Uterus (tissue), 4 donors: Measurements from ENCODE around the gene FCRL1. TPM values are rescaled to one million over a fixed set of nuclear protein-coding genes. Genes with fewer than 3 reads are reported as not detected.

Source experiments
- DNase-seq, 2 donors: peaks; one replicate each; pipeline ENCODE4 v3.0.0-alpha.2; 2019 to 2020
- H3K27ac ChIP-seq, 2 donors: fragments of 200-600 bp; sonication (generic); 1 replicate in 1 of 2; 2 replicates in 1 of 2; pipeline ENCODE4 v1.5.1; 2016 to 2018
- H3K27me3 ChIP-seq, 2 donors: fragments of 200-600 bp; sonication (generic); one replicate each; pipeline ENCODE4 v1.5.1; 2018 to 2019; ENCODE audit warnings: control low read depth in 1 of 2
- H3K36me3 ChIP-seq, 2 donors: fragments of 200-600 bp; sonication (generic); one replicate each; pipeline ENCODE4 v1.5.1; 2019; ENCODE audit warnings: control low read depth in 1 of 2
- H3K4me1 ChIP-seq, 2 donors: fragments of 200-600 bp; sonication (generic); one replicate each; pipeline ENCODE4 v1.5.1; 2018 to 2019; ENCODE audit warnings: control low read depth in 1 of 2
- H3K4me3 ChIP-seq, 2 donors: fragments of 200-600 bp; sonication (generic); 1 replicate in 1 of 2; 2 replicates in 1 of 2; pipeline ENCODE4 v1.5.1; 2018 to 2019; ENCODE audit warnings: mild to moderate bottlenecking in 1 of 2
- H3K9me3 ChIP-seq, 2 donors: fragments of 200-600 bp; sonication (generic); one replicate each; pipeline ENCODE4 v1.5.1; 2019; ENCODE audit warnings: control low read depth in 1 of 2
- POLR2A ChIP-seq, 2 donors: fragments of 450-650 bp; IDR thresholded peaks; one replicate each; pipeline ENCODE4 v1.6.1; 2016; ENCODE audit warnings: antibody characterized with exemption in 2 of 2, mild to moderate bottlenecking in 1 of 2, moderate library complexity in 1 of 2
- intact Hi-C: fragments of 100-400 bp; cut with DNase I; formaldehyde crosslinking; loops from one replicate; pipeline ENCODE4 v1.15.1; 2023; ENCODE audit warnings: low total_unique reads
- total RNA-seq, 4 donors: library from RNA; depleted of rRNA in 3 of 4; stranded (reverse); fragments of >200 nt in 3 of 4; gene quantifications; one replicate each; pipeline versions ENCODE4 v1.1.0 to v1.2.4, GENCODE V29; 2014 to 2023
- TF ChIP-seq, protein P1 (sequence below), 4 experiments: fragments of 200-600 bp in 2 of 4; fragments of 450-650 bp in 2 of 4; sonication (generic) in 2 of 4; IDR thresholded peaks; one replicate each; pipeline ENCODE4 v1.5.1; 2016 to 2019; ENCODE audit warnings: antibody characterized with exemption in 4 of 4, mild to moderate bottlenecking in 2 of 4, moderate library complexity in 1 of 4
- donor health status: DM: yes; HTN: yes; CAD: no.

FCRL1 gene
- total RNA-seq, 4 donors from 2014 or later = 0.27 to 1.1 TPM; not detected in 2

DNA sequence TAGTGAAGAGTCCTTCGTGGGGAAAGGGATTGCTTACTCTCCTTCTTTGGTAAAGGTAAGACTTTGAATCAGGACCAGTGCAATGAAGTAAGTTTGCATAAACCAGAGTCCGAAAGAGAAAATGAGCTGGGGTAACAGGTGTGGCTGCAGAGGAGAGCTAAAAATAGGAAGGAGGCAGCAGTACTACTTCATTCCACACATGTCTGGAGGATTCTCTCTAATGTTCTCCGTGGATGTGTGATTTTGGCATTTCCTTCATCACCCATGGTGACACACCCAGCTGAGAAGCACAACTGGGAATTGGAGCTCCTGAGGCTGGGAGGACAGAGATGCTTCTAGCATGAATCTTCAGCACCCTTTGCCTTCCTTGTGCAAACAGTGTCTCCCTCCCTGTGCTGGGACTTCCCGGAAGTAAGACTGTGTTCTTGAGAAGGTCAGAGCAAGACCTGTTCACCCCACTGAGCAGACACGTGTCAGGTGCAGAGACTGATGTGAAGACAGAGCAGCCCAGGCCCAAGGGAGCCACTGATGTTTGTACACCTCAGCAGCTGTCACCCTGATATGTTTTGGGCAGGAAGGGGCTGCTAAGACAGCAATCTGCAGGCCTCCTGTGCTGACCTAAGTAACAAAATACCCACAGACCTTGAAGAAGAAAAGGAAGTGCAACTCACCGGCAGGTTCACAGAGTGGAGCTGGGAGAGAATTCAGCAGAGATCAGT lies 13.3 kb downstream of the FCRL1 start:
- no peak for DNase-seq
- TF ChIP-seq, protein P1, sequence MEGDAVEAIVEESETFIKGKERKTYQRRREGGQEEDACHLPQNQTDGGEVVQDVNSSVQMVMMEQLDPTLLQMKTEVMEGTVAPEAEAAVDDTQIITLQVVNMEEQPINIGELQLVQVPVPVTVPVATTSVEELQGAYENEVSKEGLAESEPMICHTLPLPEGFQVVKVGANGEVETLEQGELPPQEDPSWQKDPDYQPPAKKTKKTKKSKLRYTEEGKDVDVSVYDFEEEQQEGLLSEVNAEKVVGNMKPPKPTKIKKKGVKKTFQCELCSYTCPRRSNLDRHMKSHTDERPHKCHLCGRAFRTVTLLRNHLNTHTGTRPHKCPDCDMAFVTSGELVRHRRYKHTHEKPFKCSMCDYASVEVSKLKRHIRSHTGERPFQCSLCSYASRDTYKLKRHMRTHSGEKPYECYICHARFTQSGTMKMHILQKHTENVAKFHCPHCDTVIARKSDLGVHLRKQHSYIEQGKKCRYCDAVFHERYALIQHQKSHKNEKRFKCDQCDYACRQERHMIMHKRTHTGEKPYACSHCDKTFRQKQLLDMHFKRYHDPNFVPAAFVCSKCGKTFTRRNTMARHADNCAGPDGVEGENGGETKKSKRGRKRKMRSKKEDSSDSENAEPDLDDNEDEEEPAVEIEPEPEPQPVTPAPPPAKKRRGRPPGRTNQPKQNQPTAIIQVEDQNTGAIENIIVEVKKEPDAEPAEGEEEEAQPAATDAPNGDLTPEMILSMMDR (IDR thresholded peaks at IDR 0.05) = no peak
- no peak for TF ChIP-seq POLR2A (IDR thresholded peaks at IDR 0.05)
- intact Hi-C loops = no loop called here
- no peak overlapping the region for H3K27ac ChIP-seq
- H3K27me3 ChIP-seq = no peaks in the 10 kb centered on the region
- H3K4me3 ChIP-seq = no peak overlapping the region
- no peaks in the 10 kb centered on the region for H3K9me3 ChIP-seq
- H3K36me3 ChIP-seq = no peaks in the 10 kb centered on the region
- no peaks in the 10 kb centered on the region for H3K4me1 ChIP-seq

DNA sequence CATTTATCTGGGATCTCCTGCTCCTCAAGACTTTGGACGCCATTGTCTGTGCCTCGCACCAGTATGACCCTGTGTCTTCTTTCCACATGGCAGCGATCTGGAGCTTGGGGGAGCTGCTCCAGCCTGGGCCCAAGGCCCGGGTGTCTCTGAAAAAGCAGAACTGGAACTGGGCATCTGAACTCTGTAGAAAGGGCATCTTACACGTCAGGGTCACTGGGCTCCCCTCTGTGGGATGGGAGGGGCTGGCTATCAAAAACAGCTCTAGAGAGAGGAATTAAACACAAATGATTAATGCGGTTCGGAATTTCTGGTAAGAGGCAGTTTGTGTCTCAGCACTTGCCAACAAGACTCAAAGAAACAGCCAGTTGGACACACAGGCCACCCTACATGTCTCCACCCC lies 16.1 kb downstream of the FCRL1 start:
- no peak for DNase-seq
- intact Hi-C loops = no loop called here

DNA sequence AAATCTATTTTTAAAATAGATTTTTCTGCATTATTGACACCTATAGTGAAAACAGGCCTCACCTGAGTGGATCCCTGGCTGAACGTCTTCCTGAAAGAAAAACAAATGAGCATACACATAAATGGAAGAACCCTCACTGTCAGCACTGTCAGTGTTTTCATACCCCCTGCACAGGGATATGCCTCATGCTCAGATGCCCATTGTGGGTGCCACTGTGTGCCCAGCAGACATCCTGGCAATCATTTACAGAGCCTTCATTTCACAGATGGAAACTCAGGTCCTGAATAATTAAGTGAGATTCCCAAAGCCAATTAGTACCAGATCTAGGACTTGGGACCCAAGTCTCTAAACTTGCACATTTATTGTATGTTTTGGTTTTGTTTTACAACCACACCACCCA lies 19.9 kb downstream of the FCRL1 start:
- intact Hi-C loops = no loop called here
- H3K36me3 ChIP-seq = no peaks in the 10 kb centered on the region
- no peak for DNase-seq

More for the DNA sequence above, 16.1 kb downstream of the FCRL1 start:
- H3K27ac ChIP-seq = no peak overlapping the region
- TF ChIP-seq POLR2A (IDR thresholded peaks at IDR 0.05) = no peak
- TF ChIP-seq, protein P1 (IDR thresholded peaks at IDR 0.05) = no peak
- H3K9me3 ChIP-seq = no peaks in the 10 kb centered on the region
- H3K27me3 ChIP-seq = no peaks in the 10 kb centered on the region
- H3K36me3 ChIP-seq = no peaks in the 10 kb centered on the region
- no peak overlapping the region for H3K4me3 ChIP-seq
- H3K4me1 ChIP-seq = no peaks in the 10 kb centered on the region

DNA sequence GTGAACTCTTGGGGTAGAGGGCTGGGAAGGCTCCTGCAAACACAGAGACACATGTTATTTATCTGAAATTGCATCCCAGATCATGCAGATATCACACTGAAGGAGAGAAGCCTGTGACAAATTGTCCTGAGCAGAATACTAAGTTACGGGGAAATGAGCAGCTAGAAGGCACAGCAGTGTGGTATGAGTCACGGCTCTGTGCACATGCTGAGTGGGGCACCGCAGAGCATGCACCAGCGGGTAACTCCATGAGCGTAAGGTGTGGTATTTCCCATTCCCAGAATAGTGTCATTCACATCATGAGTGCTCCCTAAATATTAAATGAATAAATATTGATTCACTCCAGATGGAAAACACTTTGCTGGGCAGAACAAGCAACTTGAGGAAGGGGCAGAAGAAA lies 21.7 kb downstream of the FCRL1 start:
- no peak for TF ChIP-seq POLR2A (IDR thresholded peaks at IDR 0.05)
- intact Hi-C loops = no loop called here
- no peaks in the 10 kb centered on the region for H3K27me3 ChIP-seq
- no peaks in the 10 kb centered on the region for H3K4me1 ChIP-seq
- DNase-seq = no peak
- H3K27ac ChIP-seq = no peak overlapping the region
- no peak overlapping the region for H3K4me3 ChIP-seq
- H3K9me3 ChIP-seq = no peaks in the 10 kb centered on the region
- no peaks in the 10 kb centered on the region for H3K36me3 ChIP-seq

More for the DNA sequence above, 19.9 kb downstream of the FCRL1 start:
- no peak for TF ChIP-seq POLR2A (IDR thresholded peaks at IDR 0.05)
- TF ChIP-seq, protein P1 (IDR thresholded peaks at IDR 0.05) = no peak
- Histone ChIP-seq H3K9me3 (no peaks in the 10 kb centered on the region), H3K4me1 (no peaks in the 10 kb centered on the region), H3K27ac (no peak overlapping the region), H3K4me3 (no peak overlapping the region), H3K27me3 (no peaks in the 10 kb centered on the region)

DNA sequence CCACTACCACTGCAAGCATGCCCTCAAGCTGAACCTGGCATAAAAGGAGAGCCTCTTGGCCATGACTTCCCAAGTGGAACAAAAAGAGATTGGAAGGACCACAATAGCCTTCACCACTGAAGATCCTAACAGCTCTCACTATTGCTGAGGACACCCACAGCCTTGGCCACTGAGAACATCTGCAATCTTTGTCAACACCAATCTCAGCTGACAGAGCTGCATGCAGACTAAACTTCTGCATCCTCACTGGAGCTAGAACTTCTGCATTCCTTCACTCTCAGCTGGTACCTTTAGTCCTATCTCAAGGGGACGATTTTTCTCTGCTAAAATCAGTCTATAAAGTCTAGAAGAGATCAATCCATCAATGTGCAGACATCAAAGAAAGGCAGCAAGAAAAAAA lies 34.7 kb downstream of the FCRL1 start:
- DNase-seq = no peak
- no peak overlapping the region for H3K4me3 ChIP-seq
- H3K36me3 ChIP-seq = no peaks in the 10 kb centered on the region
- intact Hi-C loops = no loop called here
- H3K27me3 ChIP-seq = no peaks in the 10 kb centered on the region
- H3K4me1 ChIP-seq = no peaks in the 10 kb centered on the region
- H3K9me3 ChIP-seq = no peaks in the 10 kb centered on the region
- H3K27ac ChIP-seq = no peak overlapping the region
- TF ChIP-seq, protein P1 (IDR thresholded peaks at IDR 0.05) = no peak
- no peak for TF ChIP-seq POLR2A (IDR thresholded peaks at IDR 0.05)
